GM19043 (cell line): ENCODE data around the gene GBX1.

Source experiments
- ATAC-seq: cut with Tn5 transposase; IDR thresholded peaks from one replicate; pipeline ENCODE4 v1.9.1; 2021; ENCODE audit warnings: low read depth; ENCODE audit not compliant: unreplicated experiment

Gene GBX1

GRCh38 chr7:151194188-151194587, 26.7 kb upstream of the GBX1 start:
- no peak for ATAC-seq

DNA sequence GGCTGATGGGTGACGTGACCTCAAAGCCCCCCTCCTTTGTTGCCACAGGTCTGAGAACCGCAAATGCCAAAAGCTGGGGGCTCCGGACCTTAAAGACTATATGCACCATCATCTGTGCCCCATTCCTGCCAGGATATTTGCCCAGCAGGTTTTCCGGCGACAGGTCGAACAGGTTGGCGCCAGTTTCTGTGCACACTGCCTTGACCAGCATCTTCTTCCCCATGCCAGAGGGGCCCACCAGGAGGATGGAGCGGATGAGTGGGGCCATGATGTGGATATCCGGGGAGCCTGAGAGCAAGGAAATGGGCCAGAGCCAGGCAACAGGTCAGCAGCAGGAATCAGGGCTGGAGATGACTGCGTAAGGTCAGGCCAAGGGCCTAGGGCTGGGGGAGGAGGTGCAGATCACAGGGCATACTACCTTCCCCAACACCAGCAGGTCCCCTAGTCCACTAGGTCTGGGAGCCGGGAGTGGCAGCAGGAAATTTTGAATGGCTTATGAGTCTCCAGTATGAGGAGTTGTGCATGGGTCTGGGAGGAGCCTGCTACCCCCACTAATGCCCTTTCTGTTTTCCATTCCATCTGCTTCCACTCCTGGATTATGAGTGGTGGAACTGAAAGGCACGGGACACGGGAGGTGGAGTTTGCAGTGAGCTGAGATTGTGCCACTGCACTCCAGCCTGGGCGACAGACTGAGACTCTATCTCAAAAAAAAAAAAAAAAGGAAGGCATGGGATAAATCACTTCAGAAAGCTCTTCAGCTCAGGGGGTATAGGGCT, 25.9 kb upstream of the GBX1 start:
- no peak for ATAC-seq

GRCh38 chr7:151192002-151192539, 24.6 kb upstream of the GBX1 start:
- no peak for ATAC-seq

- ATAC-seq: no peak
Observed at GRCh38 chr7:151191544-151191943, 24.1 kb upstream of the GBX1 start.

GRCh38 chr7:151189038-151189437, 21.5 kb upstream of the GBX1 start:
- ATAC-seq: no peak

- no peak for ATAC-seq
Observed at GRCh38 chr7:151188252-151188542, 20.7 kb upstream of the GBX1 start.

GRCh38 chr7:151187409-151188251, 20.1 kb upstream of the GBX1 start:
- no peak for ATAC-seq

DNA sequence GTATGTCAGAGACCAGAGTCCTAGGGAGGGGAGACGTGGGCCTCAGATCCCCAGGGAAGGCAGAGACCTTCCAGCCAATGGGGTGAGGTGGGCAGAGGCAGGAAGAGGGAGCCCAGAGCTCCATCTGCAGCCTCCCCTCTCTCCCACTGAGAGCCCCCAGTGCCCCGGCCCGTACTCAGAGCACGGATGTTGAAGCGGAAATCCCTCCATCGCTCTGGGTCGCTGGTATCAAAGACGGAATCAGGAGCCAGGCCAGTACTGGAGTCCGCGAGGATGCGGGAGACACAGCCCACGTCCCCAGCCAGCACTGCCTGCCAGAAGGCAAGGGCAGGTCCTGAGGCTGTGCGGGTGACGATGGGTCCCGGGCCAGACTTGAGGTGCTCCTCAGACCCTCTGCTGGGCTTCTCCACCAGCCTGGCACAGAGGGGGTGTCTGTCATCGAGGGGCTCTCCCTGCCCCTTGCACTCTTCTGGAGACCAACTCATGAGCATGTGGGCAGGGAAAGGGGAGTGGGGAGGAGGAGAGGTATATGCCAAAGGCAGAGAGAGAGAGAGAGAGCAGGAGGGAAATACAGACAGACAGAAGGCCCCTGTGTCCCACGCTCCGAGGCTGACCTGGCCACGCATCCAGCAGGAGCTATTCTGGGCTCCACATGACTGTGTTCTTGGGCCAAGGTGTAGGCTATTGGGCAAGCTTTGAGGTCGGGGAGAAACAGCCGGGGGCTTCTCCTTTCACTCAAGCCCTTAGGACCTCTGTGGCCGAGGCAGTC, 19.3 kb upstream of the GBX1 start, which contains the start of gene ASB10:
Gene ASB10, minus strand, starts transcription at position 611 of the 769 bp plus-strand sequence. Its CDS starts 120 bp downstream, at position 491.
- ATAC-seq: no peak

- no peak for ATAC-seq
Observed at GRCh38 chr7:151185762-151186639, 18.5 kb upstream of the GBX1 start.

GRCh38 chr7:151181011-151181431, 13.5 kb upstream of the GBX1 start:
- ATAC-seq: no peak

DNA sequence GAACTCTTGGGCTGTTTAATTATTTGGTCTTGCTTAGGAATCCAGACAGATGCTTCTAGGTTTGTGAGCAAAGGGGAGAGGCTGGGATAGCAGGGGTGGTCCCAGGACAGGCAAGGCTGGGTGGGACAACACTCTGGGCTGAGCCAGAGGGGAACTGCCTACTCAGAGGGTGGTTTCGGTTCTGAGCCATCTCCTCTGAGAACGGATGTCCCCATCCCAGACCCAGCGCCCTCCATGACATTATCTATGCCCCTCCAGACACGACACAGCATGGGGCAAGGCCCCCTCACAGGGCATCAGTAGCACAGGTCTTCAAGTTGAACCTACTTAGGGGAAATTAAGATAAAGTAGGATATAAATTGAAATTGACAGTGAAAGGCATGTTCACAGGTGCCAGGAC, 12.5 kb upstream of the GBX1 start:
- ATAC-seq: no peak

- no peak for ATAC-seq
Observed at GRCh38 chr7:151179287-151179860, 11.9 kb upstream of the GBX1 start.

GRCh38 chr7:151178831-151179230, 11.3 kb upstream of the GBX1 start:
- no peak for ATAC-seq

GRCh38 chr7:151178236-151178635, 10.7 kb upstream of the GBX1 start:
- ATAC-seq: no peak

- no peak for ATAC-seq
Observed at GRCh38 chr7:151177310-151177709, 9.8 kb upstream of the GBX1 start.

- ATAC-seq: no peak
Observed at GRCh38 chr7:151176401-151176800, 8.9 kb upstream of the GBX1 start.

DNA sequence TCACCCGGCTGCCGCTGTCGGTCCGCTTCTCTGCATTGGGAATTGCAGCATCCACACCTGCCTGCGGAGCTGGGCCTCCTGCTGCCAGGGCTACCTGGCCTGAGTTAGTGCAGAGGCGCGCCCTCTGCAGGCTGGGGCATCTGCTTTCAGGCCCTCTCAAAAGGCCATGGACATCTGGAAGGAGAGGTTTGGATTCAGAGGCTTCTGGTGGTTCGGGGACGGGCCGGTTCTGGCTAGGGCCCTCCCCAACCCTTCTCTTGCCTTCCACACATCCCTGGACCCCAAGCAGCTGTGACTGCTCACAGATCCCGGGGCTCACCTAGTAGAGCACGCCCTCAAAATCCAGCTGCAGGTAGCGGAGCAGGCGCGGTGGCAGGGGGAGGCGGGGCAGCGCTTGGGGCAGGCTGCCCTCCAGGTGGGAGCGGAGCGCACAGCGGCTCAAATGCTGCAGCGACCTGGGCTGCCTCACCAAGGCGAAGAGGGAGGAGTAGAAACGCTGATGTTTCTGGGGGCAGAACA, 8.4 kb upstream of the GBX1 start:
- no peak for ATAC-seq

GRCh38 chr7:151175047-151175792, 7.7 kb upstream of the GBX1 start:
- no peak for ATAC-seq
